ENCODE measurements around the gene CALML3. TPM values are rescaled to one million over a fixed set of nuclear protein-coding genes. Genes with fewer than 3 reads are reported as not detected.
A peak's percentile ranks its signal among the peaks of the same experiment; 100 is the strongest.

CALML3 gene
- total RNA-seq, 4 donors from 2014 or later = 0.24 TPM; not detected in 3

DNA sequence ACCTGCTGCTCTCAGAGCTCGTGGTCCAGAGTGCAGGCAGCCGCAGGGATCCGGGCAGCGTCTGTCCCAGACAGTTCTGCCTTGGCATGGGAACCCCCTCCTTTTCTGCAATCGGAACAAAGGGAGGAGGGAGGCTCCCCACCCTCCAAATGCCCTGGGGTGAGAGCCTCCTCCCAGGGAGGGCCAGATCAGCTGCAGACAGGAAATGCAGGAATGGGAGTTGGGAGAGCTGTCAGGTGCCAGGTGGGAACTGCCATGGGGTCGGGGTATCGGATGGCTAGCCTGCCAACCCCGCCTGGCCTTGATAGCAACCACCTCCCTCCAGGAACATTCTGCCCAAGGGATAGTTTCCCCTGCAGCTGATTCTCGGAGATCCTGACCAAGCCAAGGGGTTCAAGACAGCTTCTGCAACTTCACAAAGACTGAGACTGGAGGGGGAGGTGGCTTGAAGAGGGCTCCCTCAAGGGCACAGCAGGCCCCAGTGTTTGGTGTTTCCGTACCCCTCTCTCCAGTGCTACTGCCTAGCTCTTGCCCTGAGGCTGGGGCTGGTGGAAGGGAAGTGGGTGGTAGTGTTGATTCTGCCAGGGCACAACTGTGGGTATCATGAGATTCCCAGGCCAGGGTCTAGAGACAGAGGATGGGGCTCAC, 25.1 kb upstream of the CALML3 start, which contains the start of gene CALML5:
CALML5 (minus strand) TSS at position 78 of the 648 bp plus-strand sequence. CDS start 132 bp downstream, outside the sequence.
- H3K9me3 ChIP-seq = no peaks in the 10 kb centered on the region
- H3K4me1 ChIP-seq = peaks cover 44 to 51% of the 10 kb centered on the region in 2 donors
- intact Hi-C loops (cut with DNase I) = no loop called here
- WGBS, 2 donors = 90 to 94% methylated on average over 5 to 10 of the region's 10 CpGs
- no peak for TF ChIP-seq POLR2A (IDR thresholded peaks at IDR 0.05)
- TF ChIP-seq, protein P1, sequence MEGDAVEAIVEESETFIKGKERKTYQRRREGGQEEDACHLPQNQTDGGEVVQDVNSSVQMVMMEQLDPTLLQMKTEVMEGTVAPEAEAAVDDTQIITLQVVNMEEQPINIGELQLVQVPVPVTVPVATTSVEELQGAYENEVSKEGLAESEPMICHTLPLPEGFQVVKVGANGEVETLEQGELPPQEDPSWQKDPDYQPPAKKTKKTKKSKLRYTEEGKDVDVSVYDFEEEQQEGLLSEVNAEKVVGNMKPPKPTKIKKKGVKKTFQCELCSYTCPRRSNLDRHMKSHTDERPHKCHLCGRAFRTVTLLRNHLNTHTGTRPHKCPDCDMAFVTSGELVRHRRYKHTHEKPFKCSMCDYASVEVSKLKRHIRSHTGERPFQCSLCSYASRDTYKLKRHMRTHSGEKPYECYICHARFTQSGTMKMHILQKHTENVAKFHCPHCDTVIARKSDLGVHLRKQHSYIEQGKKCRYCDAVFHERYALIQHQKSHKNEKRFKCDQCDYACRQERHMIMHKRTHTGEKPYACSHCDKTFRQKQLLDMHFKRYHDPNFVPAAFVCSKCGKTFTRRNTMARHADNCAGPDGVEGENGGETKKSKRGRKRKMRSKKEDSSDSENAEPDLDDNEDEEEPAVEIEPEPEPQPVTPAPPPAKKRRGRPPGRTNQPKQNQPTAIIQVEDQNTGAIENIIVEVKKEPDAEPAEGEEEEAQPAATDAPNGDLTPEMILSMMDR (IDR thresholded peaks at IDR 0.05) = no peak
- peak within 1 kb of the TSS in 1 of 3 donors; percentile 91 for H3K27ac ChIP-seq
- no peaks in the 10 kb centered on the region for H3K36me3 ChIP-seq
- H3K4me3 ChIP-seq (replicated peaks in 1 of 3) = no peak within 1 kb of the TSS
- no peaks in the 10 kb centered on the region for H3K27me3 ChIP-seq
- DNase-seq = no peak

DNA sequence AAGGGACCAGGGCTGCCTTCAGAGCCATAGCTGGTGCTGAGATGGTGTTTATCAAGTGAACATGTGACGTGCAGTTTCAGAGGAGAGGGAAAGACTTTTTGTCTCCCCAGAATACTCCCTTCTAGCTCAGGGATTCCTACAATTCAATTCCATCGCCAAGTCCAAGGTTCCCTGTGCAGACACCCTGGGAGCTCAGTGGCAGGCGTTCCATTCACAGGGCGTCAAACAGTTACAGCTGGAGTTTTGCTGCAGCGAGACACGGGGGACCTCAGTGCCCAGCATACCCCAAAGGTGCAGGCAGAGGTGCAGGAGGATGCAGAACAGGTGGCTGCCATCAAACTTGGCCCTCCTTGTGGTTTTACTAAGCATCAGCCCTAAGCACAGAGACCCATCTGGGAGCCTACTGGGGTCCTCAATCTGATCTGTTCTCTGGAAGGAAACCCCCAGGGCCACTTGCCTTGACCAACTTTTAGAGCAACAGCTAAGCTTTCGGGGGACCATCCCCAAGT, 24.5 kb upstream of the CALML3 start:
- no peaks in the 10 kb centered on the region for H3K27me3 ChIP-seq
- no peaks in the 10 kb centered on the region for H3K36me3 ChIP-seq
- TF ChIP-seq POLR2A (IDR thresholded peaks at IDR 0.05) = no peak
- TF ChIP-seq, protein P1 (IDR thresholded peaks at IDR 0.05) = no peak
- H3K9me3 ChIP-seq = no peaks in the 10 kb centered on the region
- no peak for DNase-seq
- intact Hi-C loops (cut with DNase I) = no loop called here
- no peak overlapping the region for H3K4me3 ChIP-seq (replicated peaks in 1 of 3)
- H3K27ac ChIP-seq = peak overlapping the region in 1 of 3 donors; percentile 91
- H3K4me1 ChIP-seq = peaks cover 44 to 54% of the 10 kb centered on the region in 2 donors
- WGBS, 2 donors = 93 to 98% methylated on average over 7 of the region's 7 CpGs

GRCh38 chr10:5500910-5501309, 23.9 kb upstream of the CALML3 start:
- Histone ChIP-seq H3K27me3 (no peaks in the 10 kb centered on the region), H3K9me3 (no peaks in the 10 kb centered on the region), H3K27ac (peak overlapping the region; percentile 80 to 94 (median 91)), H3K4me1 (peaks cover 43 to 48% of the 10 kb centered on the region in 2 donors), H3K4me3 (replicated peaks in 1 of 3) (no peak overlapping the region), H3K36me3 (no peaks in the 10 kb centered on the region)
- no peak for TF ChIP-seq POLR2A (IDR thresholded peaks at IDR 0.05)
- TF ChIP-seq, protein P1 (IDR thresholded peaks at IDR 0.05) = no peak
- intact Hi-C loops (cut with DNase I) = no loop called here
- 86 to 92% methylated on average over 5 of the region's 5 CpGs for WGBS, 2 donors
- no peak for DNase-seq

- DNase-seq = peak; percentile 84 to 85
- Histone ChIP-seq H3K27ac (peak overlapping the region; percentile 80 to 94 (median 91)), H3K9me3 (no peaks in the 10 kb centered on the region), H3K4me1 (peaks cover 37 to 50% of the 10 kb centered on the region in 2 donors), H3K36me3 (no peaks in the 10 kb centered on the region), H3K4me3 (replicated peaks in 1 of 3) (no peak overlapping the region), H3K27me3 (no peaks in the 10 kb centered on the region)
- intact Hi-C loops (cut with DNase I) = no loop called here
- 28 to 32% methylated on average over 12 of the region's 12 CpGs for WGBS, 2 donors
- peak in 1 of 2 donors; percentile 23 for TF ChIP-seq POLR2A (IDR thresholded peaks at IDR 0.05)
- TF ChIP-seq, protein P1 (IDR thresholded peaks at IDR 0.05) = no peak
Measured at GRCh38 chr10:5502061-5502521, 22.7 kb upstream of the CALML3 start.
